HEK293T (cell line): ENCODE data around the gene LRRC9.
A peak's percentile ranks its signal among the peaks of the same experiment; 100 is the strongest.

Source experiments
- CTCF ChIA-PET: fragments of 350-600 bp; formaldehyde crosslinking; extraction: SDS; loops from one replicate; lab custom pipeline; 2021; ENCODE audit warnings: antibody characterized with exemption, inconsistent platforms; lab: Yijun Ruan, JAX
- POLR2A ChIA-PET: fragments of 350-600 bp; formaldehyde crosslinking; extraction: SDS; loops from one replicate; lab custom pipeline; 2020; ENCODE audit warnings: antibody characterized with exemption, inconsistent platforms; lab: Yijun Ruan, JAX
- DNase-seq: peaks from one replicate; pipeline ENCODE4 v3.0.0; 2012; ENCODE audit warnings: mixed read lengths; ENCODE audit errors: extremely low spot score
- ARNT ChIP-seq: fragments of 450-650 bp; IDR thresholded peaks from 2 replicates; pipeline ENCODE4 v1.6.1; 2017; ENCODE audit warnings: mild to moderate bottlenecking
- BHLHE40 ChIP-seq: fragments of 450-650 bp; IDR thresholded peaks from 2 replicates; pipeline ENCODE4 v1.6.1; 2016; ENCODE audit warnings: mild to moderate bottlenecking, moderate library complexity, borderline replicate concordance
- CTBP1 ChIP-seq: fragments of 450-650 bp; IDR thresholded peaks from 2 replicates; pipeline ENCODE4 v1.6.1; 2016; ENCODE audit warnings: borderline replicate concordance
- ELF4 ChIP-seq: fragments of 450-650 bp; IDR thresholded peaks from 2 replicates; pipeline ENCODE4 v1.6.1; 2017; ENCODE audit warnings: antibody characterized with exemption
- FOXA1 ChIP-seq: fragments of 450-650 bp; IDR thresholded peaks from 2 replicates; pipeline ENCODE4 v1.6.1; 2016; ENCODE audit warnings: mild to moderate bottlenecking
- FOXK2 ChIP-seq: fragments of 450-650 bp; IDR thresholded peaks from 2 replicates; pipeline ENCODE4 v1.6.1; 2016; ENCODE audit warnings: mild to moderate bottlenecking
- FOXM1 ChIP-seq: fragments of 450-650 bp; IDR thresholded peaks from 2 replicates; pipeline ENCODE4 v1.6.1; 2017; ENCODE audit warnings: mild to moderate bottlenecking, borderline replicate concordance
- HDGF ChIP-seq: fragments of 450-650 bp; IDR thresholded peaks from 2 replicates; pipeline ENCODE4 v1.6.1; 2017; ENCODE audit warnings: antibody characterized with exemption, borderline replicate concordance
- L3MBTL2 ChIP-seq: fragments of 450-650 bp; conservative IDR thresholded peaks from 2 replicates; pipeline ENCODE4 v1.6.1; 2016; ENCODE audit warnings: mild to moderate bottlenecking
- LEF1 ChIP-seq: fragments of 450-650 bp; IDR thresholded peaks from 2 replicates; pipeline ENCODE4 v1.6.1; 2017; ENCODE audit warnings: mild to moderate bottlenecking, borderline replicate concordance
- NFRKB ChIP-seq: fragments of 450-650 bp; IDR thresholded peaks from 2 replicates; pipeline ENCODE4 v1.6.1; 2016; ENCODE audit warnings: mild to moderate bottlenecking, moderate library complexity
- PKNOX1 ChIP-seq: fragments of 450-650 bp; IDR thresholded peaks from 2 replicates; pipeline ENCODE4 v1.6.1; 2016
- SP1 ChIP-seq: fragments of 450-650 bp; IDR thresholded peaks from 2 replicates; pipeline ENCODE4 v1.6.1; 2017
- SUZ12 ChIP-seq: fragments of 450-650 bp; IDR thresholded peaks from 2 replicates; pipeline ENCODE4 v1.6.1; 2016; ENCODE audit warnings: mild to moderate bottlenecking
- TARDBP ChIP-seq: fragments of 450-650 bp; IDR thresholded peaks from 2 replicates; pipeline ENCODE4 v1.6.1; 2016
- ZNF384 ChIP-seq: fragments of 450-650 bp; IDR thresholded peaks from 2 replicates; pipeline ENCODE4 v1.6.1; 2016

Gene LRRC9

GRCh38 chr14:59913187-59913586, 6.8 kb upstream of the LRRC9 start:
- TF ChIP-seq FOXK2 (no peak), TARDBP (no peak), FOXA1 (no peak), ZNF384 (no peak), FOXM1 (no peak), PKNOX1 (no peak), ARNT (no peak), ELF4 (no peak), L3MBTL2 (no peak), NFRKB (no peak), LEF1 (no peak), BHLHE40 (no peak)
- POLR2A ChIA-PET: no interaction called here
- no peak for DNase-seq
- CTCF ChIA-PET: no interaction called here

DNA sequence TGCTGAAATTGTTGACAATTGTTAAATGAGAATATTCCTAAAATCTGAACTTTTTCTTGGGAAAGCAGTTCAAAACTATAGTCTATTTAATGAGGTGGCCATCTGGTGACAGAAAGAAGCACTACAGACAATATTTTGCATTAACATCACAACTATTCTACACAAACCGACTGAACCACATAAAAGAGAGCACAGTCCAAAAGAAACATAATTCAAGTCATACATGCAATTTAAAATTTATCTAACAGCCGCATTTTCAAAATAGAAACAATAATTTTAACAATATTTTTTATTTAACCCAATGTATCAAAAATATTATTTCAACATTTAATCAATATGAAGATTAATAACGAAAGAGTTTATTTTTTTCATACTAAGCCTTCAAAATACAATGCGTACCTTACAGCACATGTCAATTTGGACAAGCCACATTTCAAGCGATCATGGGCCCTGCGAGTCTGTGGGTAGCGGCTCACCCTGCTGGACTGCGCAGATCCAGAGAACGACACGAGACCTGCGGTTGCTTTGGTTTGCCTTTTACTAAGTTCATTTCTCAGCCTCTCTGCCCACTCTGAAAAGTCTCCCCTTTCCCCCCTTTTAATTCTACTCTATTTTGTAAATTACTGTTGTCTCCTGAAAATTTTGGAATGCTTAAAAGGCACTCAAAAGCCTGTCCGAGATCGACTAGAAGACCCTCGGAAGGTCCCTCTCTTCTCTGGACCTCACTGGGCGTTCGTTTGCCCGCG, 947 bp upstream of the LRRC9 start:
- DNase-seq: peak; percentile 40

GRCh38 chr14:59920378-59920683, 387 bp downstream of the LRRC9 start:
- ChIA-PET POLR2A (interaction anchor here (0.7 to 1.2 kb wide), 2 partner anchors 10 to 45 kb away, joined by 3 to 5 read pairs; no protein-coding TSS in a partner anchor), CTCF (interaction anchor here (0.6 to 1.2 kb wide), 4 partner anchors 23 to 637 kb away, joined by 3 to 5 read pairs (median 4); no protein-coding TSS in a partner anchor)
- no peak for TF ChIP-seq SUZ12
- TF ChIP-seq FOXA1: no peak
- TF ChIP-seq ARNT: no peak
- TF ChIP-seq LEF1: no peak
- TF ChIP-seq L3MBTL2: no peak
- no peak for TF ChIP-seq NFRKB
- no peak for TF ChIP-seq HDGF
- no peak for TF ChIP-seq TARDBP
- no peak for TF ChIP-seq FOXK2
- no peak for TF ChIP-seq CTBP1
- no peak for DNase-seq

More for the DNA sequence above, 947 bp upstream of the LRRC9 start:
- TF ChIP-seq L3MBTL2: no peak; the same call in 1 of the 2 replicates
- no peak for TF ChIP-seq SUZ12
- TF ChIP-seq FOXM1: no peak
- TF ChIP-seq ZNF384: no peak
- no peak for TF ChIP-seq BHLHE40
- TF ChIP-seq HDGF: no peak
- TF ChIP-seq NFRKB: no peak
- TF ChIP-seq FOXK2: no peak
- TF ChIP-seq LEF1: no peak
- no peak for TF ChIP-seq FOXA1
- TF ChIP-seq CTBP1: no peak
- TF ChIP-seq ELF4: no peak
- no peak for TF ChIP-seq ARNT
- TF ChIP-seq SP1: no peak
- no peak for TF ChIP-seq TARDBP
- TF ChIP-seq PKNOX1: no peak
- ChIA-PET POLR2A (interaction anchor here (1.2 kb wide), 1 partner anchor 8 kb away, joined by 5 read pairs; no protein-coding TSS in a partner anchor), CTCF (interaction anchor here (0.6 to 1.3 kb wide), 5 partner anchors 17 to 638 kb away, joined by 3 to 6 read pairs (median 4); no protein-coding TSS in a partner anchor)

GRCh38 chr14:59925797-59926196, 5.9 kb downstream of the LRRC9 start:
- TF ChIP-seq LEF1 (no peak), TARDBP (no peak), ZNF384 (no peak), L3MBTL2 (no peak), PKNOX1 (no peak), ARNT (no peak), FOXM1 (no peak), FOXK2 (no peak), NFRKB (no peak)
- POLR2A ChIA-PET: no interaction called here
- CTCF ChIA-PET: no interaction called here
- DNase-seq: no peak

DNA sequence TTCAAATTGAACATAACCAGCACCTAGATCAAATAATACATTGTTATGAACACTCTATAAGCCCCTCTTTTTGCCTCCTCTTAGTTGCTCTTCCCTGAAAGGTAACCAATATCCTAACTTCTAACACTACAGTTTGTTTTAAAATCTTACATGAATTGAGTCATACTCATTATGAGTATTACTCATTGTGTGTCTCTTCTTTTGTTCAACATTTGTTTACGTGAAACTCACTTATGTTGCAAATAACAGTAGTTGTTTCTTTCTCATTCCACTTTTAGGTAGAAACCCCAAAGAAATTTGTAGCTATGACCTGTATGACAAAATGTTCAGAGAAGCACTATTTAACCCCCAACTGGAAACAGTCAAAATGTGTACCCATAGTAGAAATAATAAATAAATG, 6.6 kb downstream of the LRRC9 start:
- POLR2A ChIA-PET: no interaction called here

More for the DNA sequence above, 6.6 kb downstream of the LRRC9 start:
- CTCF ChIA-PET: no interaction called here
- TF ChIP-seq FOXA1 (no peak), ELF4 (no peak), SUZ12 (no peak), NFRKB (no peak), L3MBTL2 (no peak), FOXM1 (no peak), CTBP1 (no peak), SP1 (no peak), FOXK2 (no peak), LEF1 (no peak), TARDBP (no peak), PKNOX1 (no peak), BHLHE40 (no peak), ARNT (no peak), HDGF (no peak), ZNF384 (no peak)
- DNase-seq: no peak
